K562 (cell line): ENCODE data around the gene MFAP1. TPM values are rescaled to one million over a fixed set of nuclear protein-coding genes. Genes with fewer than 3 reads are reported as not detected.

Source experiments
- BRD9 ChIP-seq: fragments of 450-650 bp; IDR thresholded peaks from 2 replicates; pipeline ENCODE4 v1.6.1; 2018; ENCODE audit warnings: low read depth; ENCODE audit not compliant: partially characterized antibody
- CHAMP1 ChIP-seq: fragments of 450-650 bp; IDR thresholded peaks from 2 replicates; pipeline ENCODE4 v1.6.1; 2016; ENCODE audit warnings: mild to moderate bottlenecking
- HDAC1 ChIP-seq, 2 experiments: fragments of 450-650 bp; IDR thresholded peaks; 2 replicates each; pipeline ENCODE4 v1.6.1; 2016 to 2017; ENCODE audit warnings: inconsistent platforms in 1 of 2, mild to moderate bottlenecking in 1 of 2, moderate library complexity in 1 of 2
- HLTF ChIP-seq: fragments of 450-650 bp; IDR thresholded peaks from 2 replicates; pipeline ENCODE4 v1.6.1; 2016
- HNRNPK ChIP-seq: fragments of 200-400 bp; formaldehyde crosslinking; IDR thresholded peaks from one replicate; pipeline ENCODE4 v1.6.1; 2018; ENCODE audit warnings: mild to moderate bottlenecking, low read depth, low read length; ENCODE audit not compliant: poor library complexity, severe bottlenecking
- MTA1 ChIP-seq: fragments of 450-650 bp; IDR thresholded peaks from 2 replicates; pipeline ENCODE4 v1.6.1; 2017; ENCODE audit warnings: borderline replicate concordance
- NCOA4 ChIP-seq: fragments of 450-650 bp; IDR thresholded peaks from 2 replicates; pipeline ENCODE4 v1.6.1; 2018; ENCODE audit warnings: mild to moderate bottlenecking; ENCODE audit not compliant: partially characterized antibody
- NFE2L1 ChIP-seq: fragments of 450-650 bp; IDR thresholded peaks from 2 replicates; pipeline ENCODE4 v1.6.1; 2016; ENCODE audit warnings: missing genetic modification characterization, low read depth, mild to moderate bottlenecking, missing compliant biosample characterization, moderate library complexity, borderline replicate concordance
- PHF21A ChIP-seq: fragments of 450-650 bp; IDR thresholded peaks from 2 replicates; pipeline ENCODE4 v1.6.1; 2017; ENCODE audit warnings: low read depth, borderline replicate concordance
- POLR2AphosphoS2 ChIP-seq: IDR thresholded peaks from 2 replicates; pipeline ENCODE4 v1.6.1; 2012; ENCODE audit warnings: low read length, improper control_type of control experiment
- POLR3G ChIP-seq: IDR thresholded peaks from 2 replicates; pipeline ENCODE4 v1.6.1; 2011; ENCODE audit not compliant: insufficient read length, insufficient replicate concordance; ENCODE audit errors: extremely low read depth
- STAT5A ChIP-seq: IDR thresholded peaks from 2 replicates; pipeline ENCODE4 v1.6.1; 2012; ENCODE audit warnings: low read length, inconsistent platforms, borderline replicate concordance
- TSC22D4 ChIP-seq: fragments of 450-650 bp; IDR thresholded peaks from 2 replicates; pipeline ENCODE4 v1.6.1; 2016; ENCODE audit warnings: missing genetic modification characterization, missing biosample characterization, control low read depth
- ZFP91 ChIP-seq: sonication (generic); formaldehyde crosslinking; IDR thresholded peaks from 2 replicates; pipeline ENCODE4 v1.8.0; 2022; ENCODE audit warnings: mild to moderate bottlenecking, missing genetic modification reagents
- ZNF174 ChIP-seq: fragments of 250-450 bp; sonication (Bioruptor Pico); IDR thresholded peaks from 2 replicates; pipeline ENCODE4 v1.4.0; 2020; ENCODE audit warnings: mild to moderate bottlenecking
- ZNF184 ChIP-seq: sonication (generic); formaldehyde crosslinking; IDR thresholded peaks from 2 replicates; pipeline ENCODE4 v1.5.0; 2020; ENCODE audit warnings: missing genetic modification reagents
- ZNF431 ChIP-seq: sonication (generic); formaldehyde crosslinking; IDR thresholded peaks from 2 replicates; pipeline ENCODE4 v1.8.0; 2022; ENCODE audit warnings: mild to moderate bottlenecking, missing genetic modification reagents
- ZNF583 ChIP-seq: fragments of 250-450 bp; sonication (Bioruptor Pico); IDR thresholded peaks from 2 replicates; pipeline ENCODE4 v1.4.0; 2020
- ZNF609 ChIP-seq: sonication (generic); formaldehyde crosslinking; IDR thresholded peaks from 2 replicates; pipeline ENCODE4 v1.8.1; 2023; ENCODE audit warnings: missing genetic modification reagents, mild to moderate bottlenecking, borderline replicate concordance
- polyA plus RNA-seq, 8 experiments: library from polyadenylated mRNA; depleted of rRNA in 4 of 8; stranded (reverse) in 5 of 8; unstranded in 3 of 8; fragments of >200 nt; fragmentation: Nextera tagmentation in 2 of 8; fragmentation: Illumina TruSeq in 1 of 8; extraction: Ambion mirVana in 2 of 8; extraction: Trizol in 1 of 8; gene quantifications; 2 replicates each; pipeline versions ENCODE4 v1.2.1 to v1.2.3, GENCODE V29; 2011 to 2014; ENCODE audit warnings: inconsistent platforms in 1 of 8, missing spikeins in 1 of 8
- total RNA-seq, 7 experiments: library from RNA; depleted of rRNA in 6 of 7; stranded (reverse); fragments of >200 nt in 6 of 7; fragmentation: Illumina TruSeq in 2 of 7; extraction: Trizol in 2 of 7; gene quantifications; 2 replicates each; pipeline versions ENCODE4 v1.2.1 to v1.2.3, GENCODE V29; 2011 to 2021; ENCODE audit warnings: low replicate concordance in 1 of 7

MFAP1 gene
- total and polyA plus RNA-seq, 9 of the 15 experiments (the other 6 are each of a cell fraction or from before 2014, with no cell fraction given): 34.9 to 64.1 (median 48.2) TPM

- TF ChIP-seq ZNF609 (CRISPR knock-in tag) (no peak), POLR3G (no peak), ZNF174 (CRISPR knock-in tag) (no peak), POLR2AphosphoS2 (no peak), ZNF583 (no peak), PHF21A (no peak), HLTF (no peak), TSC22D4 (no peak), NFE2L1 (tag) (no peak), HDAC1 (IDR thresholded peaks at IDR 0.05) (peak in 1 of 2 experiments; percentile 81; a peak in 2 of 4 replicates), ZNF431 (CRISPR knock-in tag) (no peak), STAT5A (no peak), NCOA4 (no peak), HNRNPK (no peak), ZNF184 (no peak), CHAMP1 (no peak), ZFP91 (no peak), MTA1 (no peak), BRD9 (no peak)
Measured at GRCh38 chr15:43826508-43827341, 2.2 kb upstream of the MFAP1 start, which contains the start of gene WDR76 (continued).
